DND-41 (cell line): ENCODE data around the gene KIAA1671.

ENCODE experiments used
- EZH2 ChIP-seq: IDR thresholded peaks from 3 replicates; pipeline ENCODE4 v1.6.1; 2012; ENCODE audit warnings: borderline replicate concordance, low read depth, mild to moderate bottlenecking, moderate library complexity, low read length, inconsistent platforms; ENCODE audit not compliant: severe bottlenecking
- TF ChIP-seq, protein P1 (sequence below): IDR thresholded peaks from 2 replicates; pipeline ENCODE4 v1.5.1; 2012; ENCODE audit warnings: borderline replicate concordance, low read length, moderate library complexity, mild to moderate bottlenecking; ENCODE audit not compliant: poor library complexity, severe bottlenecking; ENCODE audit errors: extremely low read depth

- TF ChIP-seq, protein P1, sequence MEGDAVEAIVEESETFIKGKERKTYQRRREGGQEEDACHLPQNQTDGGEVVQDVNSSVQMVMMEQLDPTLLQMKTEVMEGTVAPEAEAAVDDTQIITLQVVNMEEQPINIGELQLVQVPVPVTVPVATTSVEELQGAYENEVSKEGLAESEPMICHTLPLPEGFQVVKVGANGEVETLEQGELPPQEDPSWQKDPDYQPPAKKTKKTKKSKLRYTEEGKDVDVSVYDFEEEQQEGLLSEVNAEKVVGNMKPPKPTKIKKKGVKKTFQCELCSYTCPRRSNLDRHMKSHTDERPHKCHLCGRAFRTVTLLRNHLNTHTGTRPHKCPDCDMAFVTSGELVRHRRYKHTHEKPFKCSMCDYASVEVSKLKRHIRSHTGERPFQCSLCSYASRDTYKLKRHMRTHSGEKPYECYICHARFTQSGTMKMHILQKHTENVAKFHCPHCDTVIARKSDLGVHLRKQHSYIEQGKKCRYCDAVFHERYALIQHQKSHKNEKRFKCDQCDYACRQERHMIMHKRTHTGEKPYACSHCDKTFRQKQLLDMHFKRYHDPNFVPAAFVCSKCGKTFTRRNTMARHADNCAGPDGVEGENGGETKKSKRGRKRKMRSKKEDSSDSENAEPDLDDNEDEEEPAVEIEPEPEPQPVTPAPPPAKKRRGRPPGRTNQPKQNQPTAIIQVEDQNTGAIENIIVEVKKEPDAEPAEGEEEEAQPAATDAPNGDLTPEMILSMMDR, result no peak
- no peak for TF ChIP-seq EZH2
Measured at GRCh38 chr22:24950272-24950902, 2.1 kb upstream of the KIAA1671 start.
